Neutrophil (primary cell): ENCODE data around the gene HAUS7.

ENCODE experiments used
- H3K27ac ChIP-seq: fragments of 200-600 bp; sonication (generic); 2 replicates; pipeline ENCODE4 v1.5.1; 2016; ENCODE audit warnings: mild to moderate bottlenecking, moderate library complexity
- H3K27me3 ChIP-seq: fragments of 200-600 bp; sonication (generic); 2 replicates; pipeline ENCODE4 v1.6.0; 2016; ENCODE audit warnings: mild to moderate bottlenecking
- H3K36me3 ChIP-seq: fragments of 200-600 bp; sonication (generic); 2 replicates; pipeline ENCODE4 v1.5.1; 2017
- H3K4me1 ChIP-seq, 2 experiments: fragments of 200-600 bp in 1 of 2; sonication (generic) in 1 of 2; 1 replicate in 1 of 2; 2 replicates in 1 of 2; pipeline versions ENCODE4 v1.5.1 to v1.6.1; 2013 to 2016; ENCODE audit warnings: low read depth in 1 of 2, low read length in 1 of 2, mild to moderate bottlenecking in 1 of 2, moderate library complexity in 1 of 2; ENCODE audit not compliant: control insufficient read depth in 1 of 2, insufficient read depth in 1 of 2
- H3K4me3 ChIP-seq, 2 experiments: fragments of 200-600 bp in 1 of 2; sonication (generic) in 1 of 2; 1 replicate in 1 of 2; 2 replicates in 1 of 2; pipeline ENCODE4 v1.5.1; 2013 to 2016; ENCODE audit warnings: low read depth in 1 of 2, low read length in 1 of 2, mild to moderate bottlenecking in 1 of 2, moderate library complexity in 1 of 2
- H3K9me3 ChIP-seq: fragments of 200-600 bp; sonication (generic); 2 replicates; pipeline ENCODE4 v1.5.1; 2016
- CTCF ChIP-seq: fragments of 200-600 bp; sonication (generic); IDR thresholded peaks from 2 replicates; pipeline ENCODE4 v1.5.1; 2016; ENCODE audit warnings: antibody characterized with exemption

The HAUS7 gene

DNA sequence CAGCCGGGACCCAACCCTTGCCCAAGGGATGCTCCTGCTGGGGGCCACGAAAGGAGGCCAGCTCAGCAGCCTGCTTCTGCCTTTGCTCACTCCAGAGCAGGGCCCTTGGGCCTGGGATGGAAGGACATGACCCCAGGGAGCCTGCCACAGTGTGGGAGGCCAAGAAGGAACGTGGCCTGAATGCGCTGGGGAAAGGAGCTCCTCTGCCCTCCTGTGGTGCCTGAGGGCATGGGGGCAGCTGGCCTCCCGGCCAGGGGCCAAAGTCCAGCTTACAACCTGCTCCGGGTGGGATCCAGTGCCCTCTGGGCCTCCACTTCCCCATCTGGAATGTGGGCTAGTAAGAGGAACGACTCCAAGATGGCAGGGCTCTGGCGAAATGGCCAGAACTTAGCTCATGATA, 45.1 kb upstream of the HAUS7 start:
- no peaks in the 10 kb centered on the region for H3K4me1 ChIP-seq
- no peaks in the 10 kb centered on the region for H3K9me3 ChIP-seq
- H3K4me3 ChIP-seq: no peak overlapping the region
- H3K27ac ChIP-seq: no peak overlapping the region
- H3K36me3 ChIP-seq: no peaks in the 10 kb centered on the region
- no peak for TF ChIP-seq CTCF
- H3K27me3 ChIP-seq: peaks cover 52% of the 10 kb centered on the region

- H3K27me3 ChIP-seq: peaks cover 41% of the 10 kb centered on the region
- H3K4me3 ChIP-seq: no peak overlapping the region
- no peak overlapping the region for H3K27ac ChIP-seq
- no peaks in the 10 kb centered on the region for H3K36me3 ChIP-seq
- no peaks in the 10 kb centered on the region for H3K4me1 ChIP-seq
- H3K9me3 ChIP-seq: no peaks in the 10 kb centered on the region
- TF ChIP-seq CTCF: no peak
Measured at GRCh38 chrX:153514259-153514658, 43.9 kb upstream of the HAUS7 start.

DNA sequence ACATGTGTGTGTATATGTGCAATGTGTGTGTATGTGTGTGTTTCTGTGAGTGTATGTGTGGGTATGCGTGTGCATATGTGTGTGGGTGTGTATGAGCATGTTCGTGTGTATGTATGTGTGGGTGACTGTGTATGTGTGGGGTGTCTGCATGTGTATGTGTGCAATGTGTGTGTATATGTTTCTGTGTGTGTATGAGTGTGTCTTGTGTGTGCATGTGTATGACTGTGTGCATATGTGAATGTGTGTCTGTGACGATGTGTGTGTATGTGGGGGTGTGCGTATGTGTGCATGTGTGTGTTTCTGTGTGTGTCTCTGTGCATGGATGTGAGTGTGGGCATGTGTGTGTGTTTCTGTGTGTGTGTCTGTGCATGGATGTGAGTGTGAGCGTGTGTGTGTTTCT, 42.9 kb upstream of the HAUS7 start:
- TF ChIP-seq CTCF: no peak
- Histone ChIP-seq H3K27ac (no peak overlapping the region), H3K27me3 (peaks cover 31% of the 10 kb centered on the region), H3K36me3 (no peaks in the 10 kb centered on the region), H3K4me3 (no peak overlapping the region), H3K4me1 (no peaks in the 10 kb centered on the region), H3K9me3 (no peaks in the 10 kb centered on the region)

- H3K27ac ChIP-seq: no peak overlapping the region
- H3K4me3 ChIP-seq: no peak overlapping the region
- no peaks in the 10 kb centered on the region for H3K9me3 ChIP-seq
- no peaks in the 10 kb centered on the region for H3K36me3 ChIP-seq
- TF ChIP-seq CTCF: no peak
- H3K27me3 ChIP-seq: peaks cover 23% of the 10 kb centered on the region
- no peaks in the 10 kb centered on the region for H3K4me1 ChIP-seq
Measured at GRCh38 chrX:153512501-153512893, 42.1 kb upstream of the HAUS7 start.

DNA sequence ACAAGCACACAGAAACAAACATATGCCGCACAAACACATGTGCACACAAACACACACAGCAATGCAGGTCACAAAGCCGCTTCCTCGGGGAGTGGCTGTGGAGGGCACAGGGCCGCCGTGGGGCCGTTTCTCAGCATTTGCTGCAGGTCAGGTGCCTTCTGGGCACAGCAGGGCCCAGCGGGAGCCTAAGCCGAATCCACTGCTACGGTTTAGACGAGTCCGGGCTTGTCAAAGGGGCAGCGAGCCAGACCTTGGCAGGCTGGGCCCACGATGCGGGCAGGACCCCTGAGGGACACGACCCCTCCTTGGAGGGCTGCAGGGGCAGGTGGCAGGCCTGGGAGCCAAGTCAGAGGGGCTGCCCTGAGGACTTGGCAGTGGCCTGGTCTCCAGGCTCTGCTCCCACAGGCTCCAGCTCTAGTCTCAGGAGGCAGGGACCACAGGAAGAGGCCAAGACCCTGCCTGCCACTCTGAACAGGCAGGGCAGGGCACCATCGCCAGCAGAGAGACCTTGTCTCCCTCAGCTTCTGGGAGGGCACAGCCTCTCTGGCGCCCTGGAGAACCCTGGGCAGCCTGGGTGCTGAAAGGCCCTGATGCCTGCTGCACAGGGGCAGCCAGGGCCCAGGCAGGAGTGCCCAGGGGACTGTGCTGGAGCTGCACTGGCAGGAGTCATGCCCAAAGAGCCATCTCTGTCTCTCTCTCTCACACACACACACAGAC, 41.6 kb upstream of the HAUS7 start:
- no peaks in the 10 kb centered on the region for H3K36me3 ChIP-seq
- peaks cover 17% of the 10 kb centered on the region for H3K27me3 ChIP-seq
- TF ChIP-seq CTCF: no peak
- no peak overlapping the region for H3K4me3 ChIP-seq
- no peak overlapping the region for H3K27ac ChIP-seq
- no peaks in the 10 kb centered on the region for H3K4me1 ChIP-seq
- no peaks in the 10 kb centered on the region for H3K9me3 ChIP-seq
